ENCODE data around the gene MYL5. TPM values are rescaled to one million over a fixed set of nuclear protein-coding genes. Genes with fewer than 3 reads are reported as not detected.

The MYL5 gene
- total and polyA plus RNA-seq, 2 of the 4 experiments (the other 2 are of a cell fraction) = 9.1 to 16.0 TPM

GRCh38 chr4:720111-720860 is 45.9 kb downstream of the MYL5 start:
- ChIA-PET CTCF (no interaction called here), POLR2A (ENCODE audit: unreplicated experiment) (no interaction called here)
- no peaks in the 10 kb centered on the region for H3K27me3 ChIP-seq (ENCODE audit: control insufficient read depth, insufficient read depth, low read length)
- no peak overlapping the region for H3K23ac ChIP-seq (ENCODE audit: low read depth, low read length)
- DNase-seq (no peak), ATAC-seq (ENCODE audit: low read depth) (no peak)
- peaks cover 7 to 47% of the 10 kb centered on the region in 2 experiments for H3K79me1 ChIP-seq (ENCODE audit: low read depth in 1 of 2, low read length in 2 of 2)
- H3K4me2 ChIP-seq (ENCODE audit: low read depth, low read length) = no peak overlapping the region
- H4K20me1 ChIP-seq (ENCODE audit: insufficient read depth, low read length) = peaks cover 71% of the 10 kb centered on the region
- no peak overlapping the region for H3K18ac ChIP-seq (ENCODE audit: low read depth, low read length)
- no peak overlapping the region for H3K4me3 ChIP-seq (ENCODE audit: insufficient read depth, low read depth, low read length)
- H3K4ac ChIP-seq (ENCODE audit: low read depth, low read length) = no peak overlapping the region
- H3K4me1 ChIP-seq (ENCODE audit: control insufficient read depth, insufficient read depth, low read length) = peaks cover 3% of the 10 kb centered on the region
- no peak overlapping the region for H4K8ac ChIP-seq (ENCODE audit: low read depth in 2 of 2, low read length in 2 of 2)
- dilution Hi-C loops (cut with HindIII; ENCODE audit: low sequenced_read_pairs, unreplicated experiment) (no loop called here), intact Hi-C loops (cut with micrococcal nuclease) (no loop called here), in situ Hi-C loops (cut with MboI; ENCODE audit: low sequenced_read_pairs) (no loop called here)
- no TSS peak for BruUV-seq (replicated peaks)
- no peak overlapping the region for H2AFZ ChIP-seq (replicated peaks; ENCODE audit: low read length, poor library complexity)
- H3K14ac ChIP-seq (replicated peaks; ENCODE audit: low read depth, low read length) = no peak overlapping the region
- H3K9ac ChIP-seq (ENCODE audit: low read depth, low read length) = no peak overlapping the region
- H2AK5ac ChIP-seq (ENCODE audit: low read depth, low read length) = no peak overlapping the region; the same call in 1 of the 2 replicates
- no peak overlapping the region for H2BK15ac ChIP-seq (ENCODE audit: low read depth, low read length)
- TF ChIP-seq NFE2L2 (IDR thresholded peaks at IDR 0.05; ENCODE audit: low read depth, low read length) (no peak), POLR2A (IDR thresholded peaks at IDR 0.05; ENCODE audit: low read depth, low read length) (no peak), MAZ (IDR thresholded peaks at IDR 0.05; ENCODE audit: borderline replicate concordance, low read depth, low read length) (no peak), RCOR1 (IDR thresholded peaks at IDR 0.05; ENCODE audit: insufficient replicate concordance, low read length) (no peak), MAFK (IDR thresholded peaks at IDR 0.05; ENCODE audit: low read depth, low read length) (no peak), SMC3 (IDR thresholded peaks at IDR 0.05; ENCODE audit: low read depth, low read length) (no peak), CEBPB (IDR thresholded peaks at IDR 0.05; ENCODE audit: low read depth, low read length) (no peak), BHLHE40 (IDR thresholded peaks at IDR 0.05; ENCODE audit: low read depth, low read length) (no peak), RAD21 (IDR thresholded peaks at IDR 0.05; ENCODE audit: low read length) (no peak), MXI1 (IDR thresholded peaks at IDR 0.05; ENCODE audit: borderline replicate concordance, low read depth, low read length) (no peak), FOS (IDR thresholded peaks at IDR 0.05; ENCODE audit: low read depth, low read length) (no peak), CTCF (conservative IDR thresholded peaks at IDR 0.05; ENCODE audit: low read depth, low read length) (no peak), ELK1 (IDR thresholded peaks at IDR 0.05; ENCODE audit: borderline replicate concordance, low read depth, low read length) (no peak)
- H3K56ac ChIP-seq (ENCODE audit: extremely low read depth, insufficient read depth, low read length) = no peak overlapping the region
- H3K36me3 ChIP-seq (ENCODE audit: control insufficient read depth, insufficient read depth, low read length) = peaks cover 22% of the 10 kb centered on the region
- no peak overlapping the region for H2BK5ac ChIP-seq (ENCODE audit: low read depth, low read length, poor library complexity, severe bottlenecking)
- no peak overlapping the region for H3K27ac ChIP-seq (ENCODE audit: insufficient read depth, low read length)
- peaks cover 4% of the 10 kb centered on the region; the same call in 1 of the 2 replicates for H3K9me1 ChIP-seq (ENCODE audit: insufficient read depth, low read length)
- H2AK9ac ChIP-seq (replicated peaks; ENCODE audit: low read depth, low read length, poor library complexity) = no peak overlapping the region
- no peak overlapping the region for H2BK20ac ChIP-seq (ENCODE audit: low read depth, low read length)
- no peaks in the 10 kb centered on the region for H3K9me3 ChIP-seq (ENCODE audit: control insufficient read depth, insufficient read depth, low read length)
- H2BK120ac ChIP-seq (ENCODE audit: low read depth, low read length) = no peak overlapping the region
- WGBS, 2 experiments (ENCODE audit: extremely low coverage in 2 of 2, insufficient read length in 1 of 2) = 95% methylated on average over 25 of the region's 59 CpGs; no CpG with 5 or more reads in 1 of the 2 experiments
- H4K91ac ChIP-seq (ENCODE audit: insufficient read depth, low read depth, low read length) = no peak overlapping the region
- no peak overlapping the region for H4K5ac ChIP-seq (ENCODE audit: low read depth, low read length)

Measured in IMR-90 (cell line).